Measurements from ENCODE around the gene HELZ. TPM values are rescaled to one million over a fixed set of nuclear protein-coding genes. Genes with fewer than 3 reads are reported as not detected.

The HELZ gene
- polyA plus RNA-seq, 3 donors from 2014 or later, result 41.4 to 121 (median 44.2) TPM

DNA sequence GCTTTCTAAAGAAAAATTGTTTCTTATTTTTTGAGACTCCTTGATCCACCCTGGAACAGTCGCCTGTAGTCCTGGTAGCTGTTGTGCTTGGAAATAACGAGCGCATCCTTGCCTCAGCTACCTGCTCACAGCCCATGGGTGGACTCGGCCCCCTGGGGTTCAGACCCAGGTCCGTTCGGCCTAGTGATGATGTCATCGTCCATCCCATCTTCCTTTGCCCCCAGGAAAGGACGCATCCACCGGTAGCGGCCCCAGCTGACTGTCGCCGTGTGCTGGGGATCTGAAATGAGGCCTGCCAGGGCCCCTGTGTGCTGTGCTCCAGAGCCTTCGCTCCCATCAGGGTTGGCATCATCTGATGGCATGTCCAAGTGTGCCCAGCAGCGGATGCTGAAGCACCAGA lies 212.6 kb downstream of the HELZ start:
- no peaks in the 10 kb centered on the region for H3K4me1 Mint-ChIP-seq
- no peaks in the 10 kb centered on the region for H3K36me3 Mint-ChIP-seq
- H3K9me3 Mint-ChIP-seq, result no peaks in the 10 kb centered on the region
- no peak for DNase-seq
- H3K27me3 Mint-ChIP-seq (ENCODE audit: low read depth in 3 of 3), result peaks cover 1 to 9% (median 3%) of the 10 kb centered on the region in 3 donors
- H3K4me3 Mint-ChIP-seq, result no peak overlapping the region
- H3K27ac Mint-ChIP-seq, result no peak overlapping the region

DNA sequence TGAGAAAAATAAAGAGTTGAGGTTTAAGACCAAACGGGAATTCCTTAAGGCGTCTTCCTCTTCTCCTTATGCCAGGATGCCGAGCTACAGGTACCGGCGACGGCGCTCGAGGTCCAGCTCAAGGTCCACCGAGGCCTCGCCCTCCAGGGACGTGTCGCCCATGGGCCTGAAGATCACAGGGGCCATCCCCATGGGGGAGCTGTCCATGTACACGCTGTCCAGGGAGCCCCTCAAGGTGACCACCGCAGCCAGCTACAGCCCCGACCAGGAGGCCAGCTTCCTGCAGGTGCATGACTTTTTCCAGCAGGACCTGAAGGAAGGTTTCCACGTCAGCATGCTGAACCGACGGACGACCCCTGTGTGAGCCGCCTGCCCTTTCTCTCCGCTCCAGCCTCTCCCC lies 214.4 kb downstream of the HELZ start:
- Mint-ChIP-seq H3K4me1 (no peaks in the 10 kb centered on the region), H3K27ac (no peak overlapping the region), H3K27me3 (ENCODE audit: low read depth in 3 of 3) (peaks cover 0 to 7% (median 0%) of the 10 kb centered on the region in 3 donors), H3K4me3 (no peak overlapping the region), H3K9me3 (no peaks in the 10 kb centered on the region), H3K36me3 (no peaks in the 10 kb centered on the region)
- DNase-seq, result no peak

DNA sequence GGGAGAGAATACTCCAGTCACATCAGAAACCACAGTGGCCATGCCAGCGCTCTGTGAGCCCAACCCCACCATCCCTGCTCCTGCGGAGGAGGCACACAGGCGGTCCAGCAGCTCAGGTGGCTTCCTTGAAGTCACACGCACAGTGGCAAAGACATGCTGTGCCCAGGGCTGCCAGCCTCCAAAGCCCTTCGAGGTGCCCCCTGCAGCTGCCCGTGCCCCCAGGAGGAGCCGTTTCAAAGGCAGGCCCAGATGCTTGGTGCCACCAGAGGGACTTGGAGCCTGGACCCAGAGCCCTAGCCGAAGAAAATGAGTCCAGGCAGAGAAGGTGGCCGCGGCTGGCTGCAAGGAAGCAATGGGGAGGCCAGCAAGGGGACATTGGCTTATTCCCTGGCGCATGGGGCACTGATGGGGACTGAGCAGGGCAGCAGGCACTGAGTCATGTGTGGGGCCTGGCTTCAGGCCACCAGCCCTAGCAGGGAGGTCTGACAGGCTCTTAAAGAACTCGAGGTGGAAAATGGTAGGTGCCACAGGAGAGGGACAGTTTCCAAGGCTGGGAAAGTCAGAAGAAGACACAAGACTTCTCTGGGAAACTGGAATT lies 217.9 kb downstream of the HELZ start:
- H3K4me3 Mint-ChIP-seq, result no peak overlapping the region
- no peaks in the 10 kb centered on the region for H3K36me3 Mint-ChIP-seq
- no peak overlapping the region for H3K27ac Mint-ChIP-seq
- no peak for DNase-seq
- no peaks in the 10 kb centered on the region for H3K4me1 Mint-ChIP-seq
- H3K27me3 Mint-ChIP-seq (ENCODE audit: low read depth in 3 of 3), result peaks cover 0 to 5% (median 1%) of the 10 kb centered on the region in 3 donors
- no peaks in the 10 kb centered on the region for H3K9me3 Mint-ChIP-seq

- Mint-ChIP-seq H3K36me3 (no peaks in the 10 kb centered on the region), H3K27me3 (ENCODE audit: low read depth in 3 of 3) (peaks cover 0 to 5% (median 1%) of the 10 kb centered on the region in 3 donors), H3K4me1 (no peaks in the 10 kb centered on the region), H3K9me3 (no peaks in the 10 kb centered on the region), H3K4me3 (no peak overlapping the region), H3K27ac (no peak overlapping the region)
- no peak for DNase-seq
These were observed 218.7 kb downstream of the HELZ start for GRCh38 chr17:67026341-67026740.

- no peak for DNase-seq
- Mint-ChIP-seq H3K4me3 (no peak overlapping the region), H3K36me3 (no peaks in the 10 kb centered on the region), H3K27me3 (ENCODE audit: low read depth in 3 of 3) (peaks cover 0 to 4% (median 1%) of the 10 kb centered on the region in 3 donors), H3K4me1 (no peaks in the 10 kb centered on the region), H3K27ac (no peak overlapping the region), H3K9me3 (no peaks in the 10 kb centered on the region)
These were observed 219.7 kb downstream of the HELZ start for GRCh38 chr17:67025216-67025792.

DNA sequence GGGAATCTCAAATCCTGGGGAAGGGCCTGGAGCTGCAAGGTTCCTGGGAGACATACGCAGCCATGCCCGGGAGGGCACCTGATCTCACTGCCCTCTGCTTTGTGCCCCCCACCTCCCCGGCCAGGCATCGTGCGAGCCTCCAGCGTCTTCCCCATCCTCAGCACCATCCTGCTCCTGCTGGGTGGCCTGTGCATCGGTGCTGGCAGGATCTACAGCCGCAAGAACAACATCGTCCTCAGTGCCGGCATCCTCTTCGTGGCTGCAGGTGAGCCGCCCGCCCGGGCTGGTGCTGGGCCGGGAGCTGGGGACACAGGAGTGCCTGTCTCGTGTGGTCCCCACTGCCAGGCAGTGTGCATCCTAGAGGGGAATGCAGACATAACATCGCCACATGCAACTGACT lies 220.3 kb downstream of the HELZ start:
- peaks cover 0 to 2% (median 1%) of the 10 kb centered on the region in 3 donors for H3K27me3 Mint-ChIP-seq (ENCODE audit: low read depth in 3 of 3)
- H3K4me1 Mint-ChIP-seq, result no peaks in the 10 kb centered on the region
- DNase-seq, result no peak
- H3K9me3 Mint-ChIP-seq, result no peaks in the 10 kb centered on the region
- H3K4me3 Mint-ChIP-seq, result no peak overlapping the region
- no peak overlapping the region for H3K27ac Mint-ChIP-seq
- H3K36me3 Mint-ChIP-seq, result no peaks in the 10 kb centered on the region

DNA sequence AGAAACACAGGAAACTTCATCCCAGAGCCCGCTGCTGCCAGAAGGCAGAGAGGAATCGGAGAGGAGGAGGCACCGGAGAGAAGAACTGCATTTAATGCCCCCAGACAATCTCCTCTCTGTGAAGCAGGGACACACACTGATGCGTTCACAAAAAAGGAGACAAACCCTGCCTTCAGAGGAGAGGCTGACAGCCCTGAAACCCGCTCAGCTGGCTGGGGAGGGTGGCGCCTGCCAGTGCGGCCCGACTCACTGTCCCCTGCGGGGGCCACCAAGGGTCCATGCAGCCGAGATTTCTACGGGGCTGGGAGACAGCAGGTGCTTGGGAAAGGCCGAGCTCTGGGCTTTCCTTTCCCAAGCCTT lies 222.6 kb downstream of the HELZ start:
- Mint-ChIP-seq H3K27me3 (ENCODE audit: low read depth in 3 of 3) (peaks cover 0 to 1% (median 0%) of the 10 kb centered on the region in 3 donors), H3K27ac (no peak overlapping the region), H3K4me1 (no peaks in the 10 kb centered on the region), H3K9me3 (no peaks in the 10 kb centered on the region), H3K36me3 (no peaks in the 10 kb centered on the region), H3K4me3 (no peak overlapping the region)
- DNase-seq, result no peak

DNA sequence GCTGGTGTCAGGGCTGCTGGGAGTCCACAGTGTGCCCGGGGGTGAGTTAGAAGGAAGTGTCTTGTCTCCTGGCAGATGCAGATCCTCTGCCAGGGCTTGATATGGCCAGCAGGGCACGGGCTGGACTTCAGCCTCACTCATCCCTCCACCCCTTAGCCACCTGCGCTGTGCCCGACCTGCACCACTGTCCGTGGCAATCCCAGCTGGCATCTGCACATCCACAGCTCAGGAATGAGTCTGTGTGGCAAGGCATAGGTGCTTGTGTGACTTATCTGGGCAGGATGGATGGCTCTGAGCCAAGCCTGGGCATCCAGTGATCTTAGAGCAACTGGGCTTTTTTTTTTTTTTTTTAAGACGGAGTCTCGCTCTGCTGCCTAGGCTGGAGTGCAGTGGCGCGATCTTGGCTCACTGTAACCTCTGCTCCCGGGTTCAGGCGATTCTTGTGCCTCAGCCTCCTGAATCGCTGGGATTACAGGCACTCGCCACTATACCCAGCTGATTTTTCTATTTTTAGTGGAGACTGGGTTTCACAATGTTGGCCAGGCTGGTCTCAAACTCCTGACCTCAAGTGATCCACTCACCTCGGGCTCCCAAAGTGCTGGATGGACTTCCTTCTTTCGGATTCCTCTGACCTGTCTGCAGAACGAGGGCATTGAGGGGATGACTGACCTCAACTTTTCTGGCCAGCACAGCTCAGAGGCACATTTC lies 223.1 kb downstream of the HELZ start:
- no peak for DNase-seq
- Mint-ChIP-seq H3K27me3 (ENCODE audit: low read depth in 3 of 3) (peaks cover 0 to 1% (median 0%) of the 10 kb centered on the region in 3 donors), H3K9me3 (no peaks in the 10 kb centered on the region), H3K4me3 (no peak overlapping the region), H3K27ac (no peak overlapping the region), H3K4me1 (no peaks in the 10 kb centered on the region), H3K36me3 (no peaks in the 10 kb centered on the region)

DNA sequence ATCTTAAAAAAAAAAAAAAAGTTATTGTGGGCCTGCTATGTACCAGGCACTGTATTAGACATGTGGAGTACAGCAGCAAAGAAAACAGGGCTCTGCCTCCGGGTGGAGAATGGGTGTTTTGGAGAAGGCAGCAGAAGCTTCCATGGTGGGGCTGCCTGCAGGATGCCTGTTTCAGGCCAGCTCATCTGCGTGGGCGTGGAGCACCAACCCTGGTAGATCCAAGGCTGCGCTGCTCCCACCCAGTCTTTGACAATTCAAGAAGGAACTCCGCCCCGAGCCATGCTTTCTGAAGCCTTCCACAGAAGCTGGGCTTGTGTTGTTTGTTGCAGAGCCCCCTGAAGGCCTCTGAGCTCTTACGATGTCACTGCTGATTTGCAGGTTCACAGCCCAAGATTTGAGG lies 223.8 kb downstream of the HELZ start:
- no peak for DNase-seq
- Mint-ChIP-seq H3K36me3 (no peaks in the 10 kb centered on the region), H3K27ac (no peak overlapping the region), H3K9me3 (no peaks in the 10 kb centered on the region), H3K27me3 (ENCODE audit: low read depth in 3 of 3) (peaks cover 0 to 1% (median 0%) of the 10 kb centered on the region in 3 donors), H3K4me3 (no peak overlapping the region), H3K4me1 (no peaks in the 10 kb centered on the region)

Other genes with a start within 250 kb of the HELZ start
- gene CACNG1, start 200.6 kb downstream of the HELZ start, polyA plus RNA-seq, result not detected
- gene PSMD12, start 121.4 kb upstream of the HELZ start, polyA plus RNA-seq, result 10 to 100 TPM; 24.1 to 43.9 (median 37.3) TPM
- gene PITPNC1, start 132.1 kb upstream of the HELZ start, polyA plus RNA-seq, result 100 to 1,000 TPM; 119 to 155 (median 150) TPM

Measured in immature natural killer cell (primary cell).